NCI-H2196 (cell line): Measurements from ENCODE around the gene CARD14.
"Not testable (repeated sequence)": the region's sequence is repeated elsewhere in the genome, so short reads cannot be mapped to it uniquely, and the experiment has no call there.

ENCODE experiments used
- DNase-seq: peaks from one replicate; lab custom pipeline; 2025; ENCODE audit not compliant: unreplicated experiment; lab: John Stamatoyannopoulos, UW

Gene CARD14

GRCh38 chr17:80223142-80223815 is 53.4 kb downstream of the CARD14 start:
- no peak for DNase-seq

- DNase-seq: no peak
Observed at GRCh38 chr17:80223838-80224497, 54.1 kb downstream of the CARD14 start.

- no peak for DNase-seq
Observed at GRCh38 chr17:80224683-80225082, 54.9 kb downstream of the CARD14 start.

- no peak for DNase-seq
Observed at GRCh38 chr17:80225230-80225629, 55.4 kb downstream of the CARD14 start.

GRCh38 chr17:80227156-80227555 is 57.3 kb downstream of the CARD14 start:
- DNase-seq: no peak

- no peak for DNase-seq
Observed at GRCh38 chr17:80227666-80228065, 57.8 kb downstream of the CARD14 start.

GRCh38 chr17:80228477-80228876 is 58.6 kb downstream of the CARD14 start:
- no peak for DNase-seq

- no peak for DNase-seq
Observed at GRCh38 chr17:80229011-80229410, 59.2 kb downstream of the CARD14 start.

GRCh38 chr17:80232438-80232837 is 62.6 kb downstream of the CARD14 start:
- DNase-seq: no peak

GRCh38 chr17:80233202-80233601 is 63.4 kb downstream of the CARD14 start:
- DNase-seq: no peak

GRCh38 chr17:80236911-80237310 is 67.1 kb downstream of the CARD14 start:
- DNase-seq: no peak

GRCh38 chr17:80237386-80237785 is 67.6 kb downstream of the CARD14 start:
- no peak for DNase-seq

GRCh38 chr17:80242505-80242904 is 72.7 kb downstream of the CARD14 start:
- DNase-seq: no peak

GRCh38 chr17:80243526-80244433 is 74.0 kb downstream of the CARD14 start:
- DNase-seq: no peak

GRCh38 chr17:80244448-80244847 is 74.6 kb downstream of the CARD14 start:
- DNase-seq: not testable (repeated sequence)

- no peak for DNase-seq
Observed at GRCh38 chr17:80244871-80245509, 75.2 kb downstream of the CARD14 start.

- no peak for DNase-seq
Observed at GRCh38 chr17:80245566-80246265, 75.9 kb downstream of the CARD14 start.

- no peak for DNase-seq
Observed at GRCh38 chr17:80246266-80246681, 76.4 kb downstream of the CARD14 start.

- no peak for DNase-seq
Observed at GRCh38 chr17:80246726-80247125, 76.9 kb downstream of the CARD14 start.

- DNase-seq: no peak
Observed at GRCh38 chr17:80247561-80247960, 77.7 kb downstream of the CARD14 start.
